OCI-LY7 (cell line): ENCODE results near the gene CASQ2. TPM values are rescaled to one million over a fixed set of nuclear protein-coding genes. Genes with fewer than 3 reads are reported as not detected.

Experiments
- BruUV-seq: library from RNA; stranded (reverse); fragments of 400-500 nt; replicated peaks from 2 replicates; lab custom pipeline; 2021; lab: Mats Ljungman, UMichigan
- CTCF ChIA-PET: fragments of 300-600 bp; sonication (Branson Sonifier 250); formaldehyde crosslinking; loops from one replicate; lab custom pipeline; 2022; ENCODE audit warnings: antibody characterized with exemption; ENCODE audit not compliant: unreplicated experiment; lab: Charles Lee
- POLR2A ChIA-PET: fragments of 300-600 bp; sonication (Branson Sonifier 250); formaldehyde crosslinking; loops from one replicate; lab custom pipeline; 2022; ENCODE audit warnings: antibody characterized with exemption; lab: Charles Lee
- DNase-seq: peaks from one replicate; pipeline ENCODE4 v3.0.0-alpha.2; 2015; ENCODE audit warnings: low spot score
- H2AFZ ChIP-seq: fragments of 200-600 bp; sonication (generic), shearing (Covaris generic); 2 replicates; pipeline ENCODE4 v1.6.1; 2014; ENCODE audit warnings: mild to moderate bottlenecking, antibody characterized with exemption, low read length, moderate library complexity
- H3K27ac ChIP-seq: fragments of 200-600 bp; sonication (generic); 2 replicates; pipeline ENCODE4 v1.5.1; 2014; ENCODE audit warnings: mixed run types, low read depth, mild to moderate bottlenecking, moderate library complexity, low read length, inconsistent platforms; ENCODE audit not compliant: poor library complexity, severe bottlenecking
- H3K36me3 ChIP-seq: fragments of 200-600 bp; sonication (generic); 2 replicates; pipeline ENCODE4 v1.6.1; 2014; ENCODE audit warnings: mild to moderate bottlenecking, antibody characterized with exemption, low read length, moderate library complexity, mixed read lengths; ENCODE audit not compliant: insufficient read depth
- H3K4me1 ChIP-seq: fragments of 200-600 bp; sonication (generic); 2 replicates; pipeline ENCODE4 v1.5.1; 2014; ENCODE audit warnings: mild to moderate bottlenecking, low read length; ENCODE audit not compliant: insufficient read depth, poor library complexity, severe bottlenecking
- H3K4me2 ChIP-seq: fragments of 200-600 bp; sonication (generic); 2 replicates; pipeline ENCODE4 v1.6.1; 2014; ENCODE audit warnings: mild to moderate bottlenecking, low read length
- H3K4me3 ChIP-seq: fragments of 200-600 bp; sonication (generic); 2 replicates; pipeline ENCODE4 v1.5.1; 2014; ENCODE audit warnings: mild to moderate bottlenecking, low read depth, low read length; ENCODE audit not compliant: poor library complexity, severe bottlenecking
- H3K79me2 ChIP-seq: fragments of 200-600 bp; sonication (generic); 2 replicates; pipeline ENCODE4 v1.6.1; 2016; ENCODE audit warnings: low read depth, mild to moderate bottlenecking, low read length, moderate library complexity, mixed read lengths; ENCODE audit not compliant: insufficient read depth
- H3K9me2 ChIP-seq: fragments of 200-600 bp; sonication (generic); 2 replicates; pipeline ENCODE4 v1.6.1; 2016; ENCODE audit warnings: mild to moderate bottlenecking, low read length, mixed read lengths; ENCODE audit not compliant: insufficient read depth
- H3K9me3 ChIP-seq: fragments of 200-600 bp; sonication (generic); 2 replicates; pipeline ENCODE4 v1.6.1; 2014; ENCODE audit warnings: mild to moderate bottlenecking, mixed run types, low read length, mixed read lengths
- H4K20me1 ChIP-seq: fragments of 200-600 bp; sonication (generic); 2 replicates; pipeline ENCODE4 v1.6.1; 2014; ENCODE audit warnings: mild to moderate bottlenecking, antibody characterized with exemption, low read length, moderate library complexity, mixed read lengths; ENCODE audit not compliant: insufficient read depth
- EZH2phosphoT487 ChIP-seq: fragments of 200-600 bp; sonication (generic); IDR thresholded peaks from 2 replicates; pipeline ENCODE4 v1.6.1; 2018; ENCODE audit warnings: low read depth, borderline replicate concordance, mild to moderate bottlenecking, mixed run types, antibody characterized with exemption, low read length, moderate library complexity, mixed read lengths
- intact Hi-C: fragments of 100-400 bp; cut with micrococcal nuclease; formaldehyde crosslinking; loops from one replicate; pipeline ENCODE4 v1.10.0; 2022; ENCODE audit not compliant: unreplicated experiment
- total RNA-seq, 2 experiments: library from RNA; depleted of rRNA in 1 of 2; stranded (reverse); fragments of >200 nt in 1 of 2; shearing (Covaris generic) in 1 of 2; gene quantifications; 2 replicates each; pipeline ENCODE4 v1.2.3, GENCODE V29; 2014 to 2022
- TF ChIP-seq, protein P1 (sequence below): fragments of 200-600 bp; sonication (generic); conservative IDR thresholded peaks from 2 replicates; pipeline ENCODE4 v1.5.1; 2014; ENCODE audit warnings: mild to moderate bottlenecking, antibody characterized with exemption, low read length, moderate library complexity, mixed read lengths

The CASQ2 gene
- total RNA-seq, 2 experiments from 2014 or later = not detected

DNA sequence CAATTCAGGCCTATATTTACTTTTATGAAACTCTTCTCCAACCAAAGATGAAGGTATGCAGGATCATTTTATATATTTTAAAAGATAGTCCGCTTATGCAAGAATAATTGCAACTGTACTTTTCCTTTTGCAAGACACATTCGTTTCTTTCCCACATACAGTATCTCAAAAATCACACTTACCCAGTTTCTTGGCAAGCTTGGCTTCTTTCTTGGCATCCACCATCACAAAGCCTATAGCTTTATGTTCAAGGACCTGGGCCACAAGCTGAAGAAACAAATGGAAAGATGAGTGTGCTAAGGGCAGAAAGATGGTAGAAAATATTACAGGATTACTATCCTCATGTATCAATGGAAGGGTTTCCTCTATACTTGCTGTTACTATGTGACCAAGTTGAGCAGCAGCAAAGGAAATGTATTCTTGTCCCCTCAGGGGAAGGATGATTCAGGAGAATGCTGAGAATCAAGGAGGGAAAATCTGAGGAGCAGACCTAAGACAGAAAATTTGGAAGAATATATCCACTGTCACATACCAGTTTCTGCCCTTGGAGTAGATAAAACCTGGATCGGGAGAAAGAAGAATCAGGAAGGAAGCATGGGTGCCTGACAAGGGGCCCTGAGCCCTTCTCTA, 23.8 kb downstream of the CASQ2 start:
- Histone ChIP-seq H3K4me1 (no peaks in the 10 kb centered on the region), H4K20me1 (no peaks in the 10 kb centered on the region), H3K27ac (no peak overlapping the region), H3K79me2 (no peaks in the 10 kb centered on the region), H3K4me3 (no peak overlapping the region), H3K4me2 (no peak overlapping the region), H3K9me3 (no peaks in the 10 kb centered on the region), H3K36me3 (no peaks in the 10 kb centered on the region), H3K9me2 (no peaks in the 10 kb centered on the region), H2AFZ (no peak overlapping the region)
- ChIA-PET POLR2A (interaction anchor here (0.9 kb wide), 1 partner anchor 8 kb away, joined by 3 read pairs; no protein-coding TSS in a partner anchor), CTCF (no interaction called here)
- no TSS peak for BruUV-seq
- intact Hi-C loops = no loop called here
- no peak for DNase-seq
- no peak for TF ChIP-seq EZH2phosphoT487
- TF ChIP-seq, protein P1, sequence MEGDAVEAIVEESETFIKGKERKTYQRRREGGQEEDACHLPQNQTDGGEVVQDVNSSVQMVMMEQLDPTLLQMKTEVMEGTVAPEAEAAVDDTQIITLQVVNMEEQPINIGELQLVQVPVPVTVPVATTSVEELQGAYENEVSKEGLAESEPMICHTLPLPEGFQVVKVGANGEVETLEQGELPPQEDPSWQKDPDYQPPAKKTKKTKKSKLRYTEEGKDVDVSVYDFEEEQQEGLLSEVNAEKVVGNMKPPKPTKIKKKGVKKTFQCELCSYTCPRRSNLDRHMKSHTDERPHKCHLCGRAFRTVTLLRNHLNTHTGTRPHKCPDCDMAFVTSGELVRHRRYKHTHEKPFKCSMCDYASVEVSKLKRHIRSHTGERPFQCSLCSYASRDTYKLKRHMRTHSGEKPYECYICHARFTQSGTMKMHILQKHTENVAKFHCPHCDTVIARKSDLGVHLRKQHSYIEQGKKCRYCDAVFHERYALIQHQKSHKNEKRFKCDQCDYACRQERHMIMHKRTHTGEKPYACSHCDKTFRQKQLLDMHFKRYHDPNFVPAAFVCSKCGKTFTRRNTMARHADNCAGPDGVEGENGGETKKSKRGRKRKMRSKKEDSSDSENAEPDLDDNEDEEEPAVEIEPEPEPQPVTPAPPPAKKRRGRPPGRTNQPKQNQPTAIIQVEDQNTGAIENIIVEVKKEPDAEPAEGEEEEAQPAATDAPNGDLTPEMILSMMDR = no peak

DNA sequence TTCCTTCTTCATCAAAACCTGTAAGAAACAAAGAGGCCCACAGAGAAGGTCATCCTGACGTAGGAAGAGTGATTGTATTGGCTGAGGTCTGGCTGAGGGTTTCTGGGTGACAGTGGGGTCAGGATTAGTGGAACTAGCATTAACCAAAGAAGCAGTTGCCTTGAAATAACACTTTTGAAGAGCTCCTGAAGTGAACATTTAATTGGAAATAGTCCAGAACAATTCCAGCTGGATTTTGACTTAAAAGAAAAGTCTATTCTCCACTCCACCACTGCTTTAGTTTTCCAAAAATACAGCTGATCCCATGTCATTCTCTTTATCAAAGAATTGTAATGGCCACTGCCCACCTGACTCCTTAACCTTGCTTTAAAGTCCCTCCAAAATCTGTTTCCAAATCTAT, 27.7 kb downstream of the CASQ2 start:
- H3K27ac ChIP-seq = no peak overlapping the region
- no peaks in the 10 kb centered on the region for H3K36me3 ChIP-seq
- no peak overlapping the region for H3K4me2 ChIP-seq
- POLR2A ChIA-PET = interaction anchor here (1.0 kb wide), 1 partner anchor 11 kb away, joined by 3 read pairs; no protein-coding TSS in a partner anchor
- H3K9me2 ChIP-seq = no peaks in the 10 kb centered on the region
- H2AFZ ChIP-seq = no peak overlapping the region
- no peak overlapping the region for H3K4me3 ChIP-seq
- no peaks in the 10 kb centered on the region for H3K79me2 ChIP-seq
- H3K9me3 ChIP-seq = no peaks in the 10 kb centered on the region
- BruUV-seq = no TSS peak
- DNase-seq = no peak
- H3K4me1 ChIP-seq = no peaks in the 10 kb centered on the region
- TF ChIP-seq, protein P1 = no peak
- TF ChIP-seq EZH2phosphoT487 = no peak
- CTCF ChIA-PET = no interaction called here
- H4K20me1 ChIP-seq = no peaks in the 10 kb centered on the region
- intact Hi-C loops = no loop called here

DNA sequence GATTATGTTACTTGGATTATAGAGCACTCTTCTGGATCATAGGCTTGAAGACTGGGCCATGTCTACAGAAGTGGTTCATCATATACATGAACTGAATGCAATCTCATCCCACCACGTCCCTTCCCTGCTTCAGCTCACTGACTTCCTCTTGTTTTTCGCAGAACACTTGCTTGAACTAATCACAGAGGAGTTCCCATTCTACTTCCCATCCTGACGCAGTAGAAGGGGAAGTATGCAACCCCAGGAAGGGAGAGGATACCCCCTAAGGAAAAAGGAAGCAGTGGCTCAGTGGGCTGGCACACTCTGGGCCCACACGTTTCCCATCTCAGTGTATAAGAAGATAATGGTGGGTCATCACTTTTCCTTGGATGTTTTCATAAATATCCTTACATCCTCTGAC, 36.2 kb downstream of the CASQ2 start:
- Histone ChIP-seq H3K4me2 (no peak overlapping the region), H2AFZ (no peak overlapping the region), H3K4me3 (no peak overlapping the region), H3K9me2 (no peaks in the 10 kb centered on the region), H3K36me3 (no peaks in the 10 kb centered on the region), H3K79me2 (no peaks in the 10 kb centered on the region), H3K4me1 (no peaks in the 10 kb centered on the region), H3K9me3 (no peaks in the 10 kb centered on the region), H4K20me1 (no peaks in the 10 kb centered on the region), H3K27ac (no peak overlapping the region)
- intact Hi-C loops = no loop called here
- no peak for DNase-seq
- BruUV-seq = no TSS peak
- TF ChIP-seq, protein P1 = no peak
- no peak for TF ChIP-seq EZH2phosphoT487
- ChIA-PET CTCF (no interaction called here), POLR2A (no interaction called here)
